C1 segment of cervical spinal cord (tissue), 14 donors: ENCODE measurements around the gene TRPM2.
"Not testable (repeated sequence)": the region's sequence is repeated elsewhere in the genome, so short reads cannot be mapped to it uniquely, and the experiment has no call there.

Experiments used
- DNase-seq, 14 donors: peaks; one replicate each; lab custom pipeline; 2025; lab: John Stamatoyannopoulos, UW

TRPM2 gene

GRCh38 chr21:44334329-44335030, 18.9 kb upstream of the TRPM2 start:
- DNase-seq, result peak in 1 of 14 donors; percentile 58

- no peak for DNase-seq
Observed at GRCh38 chr21:44335266-44336059, 18.0 kb upstream of the TRPM2 start.

GRCh38 chr21:44337449-44337848, 16.0 kb upstream of the TRPM2 start:
- no peak for DNase-seq

- DNase-seq, result peak in 11 of 14 donors; percentile 46 to 82 (median 63)
Observed at GRCh38 chr21:44337941-44338895, 15.2 kb upstream of the TRPM2 start.

GRCh38 chr21:44338971-44339910, 14.2 kb upstream of the TRPM2 start, which contains the start of gene CFAP410:
CFAP410 (minus strand) TSS chr21:44339390; CDS start chr21:44339194, 196 bp downstream.
- peak; percentile 48 to 96 (median 94) for DNase-seq

GRCh38 chr21:44341726-44342458, 11.5 kb upstream of the TRPM2 start:
- DNase-seq, result not testable (repeated sequence)

GRCh38 chr21:44342981-44343380, 10.4 kb upstream of the TRPM2 start:
- DNase-seq, result not testable (repeated sequence)

- no peak for DNase-seq
Observed at GRCh38 chr21:44344541-44345183, 8.8 kb upstream of the TRPM2 start.

- no peak for DNase-seq
Observed at GRCh38 chr21:44345495-44345894, 7.9 kb upstream of the TRPM2 start.

- no peak for DNase-seq
Observed at GRCh38 chr21:44347911-44348451, 5.4 kb upstream of the TRPM2 start.

GRCh38 chr21:44348861-44349260, 4.6 kb upstream of the TRPM2 start:
- DNase-seq, result no peak

GRCh38 chr21:44349416-44349846, 4.0 kb upstream of the TRPM2 start:
- DNase-seq, result no peak

- DNase-seq, result peak in 1 of 14 donors; percentile 19
Observed at GRCh38 chr21:44349847-44350772, 3.3 kb upstream of the TRPM2 start.

- no peak for DNase-seq
Observed at GRCh38 chr21:44350773-44351481, 2.5 kb upstream of the TRPM2 start.

GRCh38 chr21:44351535-44352252, 1.7 kb upstream of the TRPM2 start:
- no peak for DNase-seq

GRCh38 chr21:44352253-44352860, 1.1 kb upstream of the TRPM2 start:
- no peak for DNase-seq
